NOMO-1 (cell line): ENCODE data around the gene PRKD1.
"Not testable (repeated sequence)": the region's sequence is repeated elsewhere in the genome, so short reads cannot be mapped to it uniquely, and the experiment has no call there.

Experiments used
- DNase-seq, 2 experiments: peaks; one replicate each; lab custom pipeline; 2025; ENCODE audit not compliant: unreplicated experiment in 2 of 2; lab: John Stamatoyannopoulos, UW

Gene PRKD1

GRCh38 chr14:29749829-29750228 lies 177.8 kb downstream of the PRKD1 start:
- no peak for DNase-seq

- DNase-seq, result no peak
Observed at GRCh38 chr14:29749327-29749726, 178.3 kb downstream of the PRKD1 start.

- DNase-seq, result no peak
Observed at GRCh38 chr14:29745863-29746262, 181.8 kb downstream of the PRKD1 start.

GRCh38 chr14:29743531-29743930 lies 184.1 kb downstream of the PRKD1 start:
- DNase-seq, result no peak

- DNase-seq, result no peak
Observed at GRCh38 chr14:29741909-29742401, 185.7 kb downstream of the PRKD1 start.

GRCh38 chr14:29740491-29740890 lies 187.2 kb downstream of the PRKD1 start:
- DNase-seq, result no peak

- no peak for DNase-seq
Observed at GRCh38 chr14:29738950-29739349, 188.7 kb downstream of the PRKD1 start.

- no peak for DNase-seq
Observed at GRCh38 chr14:29738056-29738455, 189.6 kb downstream of the PRKD1 start.

GRCh38 chr14:29735459-29735858 lies 192.2 kb downstream of the PRKD1 start:
- no peak for DNase-seq

- DNase-seq, result no peak
Observed at GRCh38 chr14:29734732-29735131, 192.9 kb downstream of the PRKD1 start.

GRCh38 chr14:29726560-29727331 lies 200.9 kb downstream of the PRKD1 start:
- not testable (repeated sequence) for DNase-seq

GRCh38 chr14:29724991-29725390 lies 202.7 kb downstream of the PRKD1 start:
- no peak for DNase-seq

GRCh38 chr14:29722831-29723230 lies 204.8 kb downstream of the PRKD1 start:
- no peak for DNase-seq

GRCh38 chr14:29721586-29721985 lies 206.1 kb downstream of the PRKD1 start:
- no peak for DNase-seq

GRCh38 chr14:29717901-29718300 lies 209.7 kb downstream of the PRKD1 start:
- DNase-seq, result no peak

- DNase-seq, result no peak
Observed at GRCh38 chr14:29716150-29716549, 211.5 kb downstream of the PRKD1 start.

GRCh38 chr14:29712601-29713000 lies 215.0 kb downstream of the PRKD1 start:
- DNase-seq, result no peak

- DNase-seq, result no peak
Observed at GRCh38 chr14:29710015-29710414, 217.6 kb downstream of the PRKD1 start.

GRCh38 chr14:29709490-29709889 lies 218.2 kb downstream of the PRKD1 start:
- no peak for DNase-seq

- no peak for DNase-seq
Observed at GRCh38 chr14:29706700-29707099, 220.9 kb downstream of the PRKD1 start.

GRCh38 chr14:29705801-29706200 lies 221.8 kb downstream of the PRKD1 start:
- no peak for DNase-seq

- DNase-seq, result not testable (repeated sequence)
Observed at GRCh38 chr14:29689597-29689996, 238.1 kb downstream of the PRKD1 start.

- no peak for DNase-seq
Observed at GRCh38 chr14:29687866-29688265, 239.8 kb downstream of the PRKD1 start.
